ENCODE results near the gene LTBP2.

Gene LTBP2

DNA sequence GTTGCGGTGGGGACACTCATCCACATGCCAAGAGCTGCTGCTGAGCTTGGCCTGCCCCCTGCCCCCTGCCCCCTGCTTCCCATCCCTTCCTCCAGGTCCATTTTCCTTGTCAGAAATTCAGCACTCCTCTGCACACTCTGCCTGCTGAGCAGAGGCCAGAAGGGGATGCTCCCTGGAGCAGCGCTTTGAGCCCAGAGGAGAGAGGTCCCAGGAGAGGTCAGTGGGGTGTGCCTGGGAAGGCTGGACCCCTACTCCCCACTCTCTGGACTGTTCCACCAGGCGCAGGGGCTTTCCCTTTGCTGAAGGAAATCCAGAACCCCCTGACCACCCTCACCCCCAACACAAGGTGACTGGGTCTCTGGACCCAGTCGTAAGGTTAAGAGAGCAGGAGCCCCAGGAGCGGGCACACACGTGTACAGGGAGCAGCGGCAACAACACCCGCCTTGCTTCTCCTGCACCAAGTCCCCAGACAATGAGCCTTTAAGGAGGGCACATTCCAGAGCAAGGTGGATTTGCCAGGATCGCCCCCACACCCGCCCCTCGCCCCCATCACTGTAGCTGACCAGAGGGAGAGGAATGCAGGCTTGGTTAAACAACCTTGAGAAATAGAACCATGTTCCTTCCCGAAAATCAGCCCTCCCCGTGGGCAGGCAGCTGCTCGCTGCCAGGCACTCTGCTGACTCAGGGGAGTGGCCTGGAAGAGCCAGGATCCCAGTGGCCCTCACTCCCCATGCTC lies 87.8 kb downstream of the LTBP2 start:
- DNase-seq: no peak

- no peak for DNase-seq
Observed at GRCh38 chr14:74522740-74523139, 89.3 kb downstream of the LTBP2 start.

DNA sequence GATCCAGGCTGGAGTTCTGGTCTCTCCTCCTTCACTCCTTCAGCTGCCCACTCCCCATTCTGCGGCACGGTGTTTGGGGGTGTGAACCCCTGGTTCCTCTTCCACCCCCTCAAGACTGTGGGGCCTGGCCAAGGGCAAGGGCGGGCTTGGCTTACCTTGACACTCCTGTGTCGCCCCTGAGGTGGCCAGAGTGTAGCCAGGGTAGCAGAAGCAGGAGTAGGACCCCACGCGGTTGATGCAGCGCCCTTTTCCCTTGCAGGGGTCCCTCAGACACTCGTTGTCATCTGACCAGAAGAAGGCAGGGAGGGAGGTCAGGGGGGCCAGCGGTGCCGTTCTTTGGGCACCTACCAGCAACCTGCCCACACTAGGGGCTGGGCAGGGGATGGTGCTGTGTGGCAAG lies 90.3 kb downstream of the LTBP2 start:
- no peak for DNase-seq

DNA sequence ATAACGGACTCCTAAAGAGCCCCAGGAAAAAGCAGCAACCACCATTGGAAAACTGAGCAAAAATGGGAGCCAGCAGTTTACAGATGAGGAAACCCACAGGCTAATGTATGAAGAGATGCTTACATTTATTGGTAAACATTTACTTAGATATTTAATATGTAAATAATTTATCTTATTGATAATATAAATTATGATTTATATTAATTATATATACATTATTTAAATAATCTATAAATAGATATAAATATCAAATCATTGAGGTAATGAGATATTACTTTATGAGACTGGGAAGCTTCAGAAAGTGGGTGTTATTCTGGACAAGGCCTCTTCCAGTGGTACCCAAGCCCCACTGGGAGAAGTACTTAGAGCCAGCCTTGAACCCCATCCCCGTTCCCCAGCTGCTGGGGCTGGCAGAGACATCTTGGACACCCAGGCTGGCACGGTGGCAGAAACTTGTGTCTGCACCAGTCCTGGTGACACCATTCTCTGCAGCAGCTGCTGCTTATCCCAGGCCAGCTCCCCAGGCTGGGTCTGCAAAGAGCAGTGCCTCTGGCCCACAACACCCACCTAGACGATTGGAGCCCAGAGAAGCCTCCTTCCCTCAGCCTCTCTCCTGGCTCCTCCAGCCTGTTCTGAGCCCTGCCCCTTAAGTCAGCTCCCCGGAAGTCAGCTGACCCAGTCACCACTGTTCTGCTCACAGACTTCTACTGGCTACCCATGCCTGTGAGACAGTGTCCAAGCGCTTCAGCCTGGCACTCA lies 92.5 kb downstream of the LTBP2 start:
- no peak for DNase-seq

DNA sequence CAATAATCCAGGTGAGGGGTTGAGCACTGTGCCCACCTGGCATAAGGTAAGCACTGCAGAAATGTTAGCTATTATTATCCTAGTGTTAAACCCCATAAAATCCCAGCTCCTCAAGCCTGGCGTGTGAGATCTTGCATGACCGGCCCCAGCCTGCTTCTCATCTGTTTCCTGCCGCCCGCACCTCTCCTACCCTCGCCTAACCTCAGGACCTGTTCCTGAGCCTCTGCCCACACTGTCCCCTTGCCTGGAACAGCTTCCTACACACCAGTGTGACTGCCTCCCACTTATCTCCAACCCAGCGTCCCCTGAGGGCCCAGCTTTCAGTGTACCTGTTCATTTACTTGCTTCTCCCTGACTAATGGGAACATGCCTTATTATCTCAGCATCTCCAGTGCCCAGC lies 93.8 kb downstream of the LTBP2 start:
- no peak for DNase-seq

DNA sequence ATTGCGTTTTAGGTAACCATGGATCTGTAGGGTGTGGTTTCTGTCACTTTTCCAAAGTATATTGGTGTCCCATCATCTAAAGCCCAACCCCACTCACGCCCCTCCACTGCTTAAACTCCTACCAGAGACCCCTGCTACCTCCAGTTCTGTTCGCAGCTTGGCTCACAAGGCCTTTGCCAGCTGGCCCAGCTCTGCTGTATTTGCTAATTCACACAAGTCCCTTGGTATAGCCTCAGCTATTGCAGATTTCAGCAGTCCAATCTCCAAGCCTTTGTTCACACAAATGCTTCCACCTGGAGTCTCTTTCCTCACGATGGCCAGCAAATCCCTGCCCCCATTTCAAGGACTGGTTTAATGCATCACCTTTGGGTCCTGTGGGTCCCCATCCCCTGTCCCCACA lies 94.3 kb downstream of the LTBP2 start:
- DNase-seq: no peak

DNA sequence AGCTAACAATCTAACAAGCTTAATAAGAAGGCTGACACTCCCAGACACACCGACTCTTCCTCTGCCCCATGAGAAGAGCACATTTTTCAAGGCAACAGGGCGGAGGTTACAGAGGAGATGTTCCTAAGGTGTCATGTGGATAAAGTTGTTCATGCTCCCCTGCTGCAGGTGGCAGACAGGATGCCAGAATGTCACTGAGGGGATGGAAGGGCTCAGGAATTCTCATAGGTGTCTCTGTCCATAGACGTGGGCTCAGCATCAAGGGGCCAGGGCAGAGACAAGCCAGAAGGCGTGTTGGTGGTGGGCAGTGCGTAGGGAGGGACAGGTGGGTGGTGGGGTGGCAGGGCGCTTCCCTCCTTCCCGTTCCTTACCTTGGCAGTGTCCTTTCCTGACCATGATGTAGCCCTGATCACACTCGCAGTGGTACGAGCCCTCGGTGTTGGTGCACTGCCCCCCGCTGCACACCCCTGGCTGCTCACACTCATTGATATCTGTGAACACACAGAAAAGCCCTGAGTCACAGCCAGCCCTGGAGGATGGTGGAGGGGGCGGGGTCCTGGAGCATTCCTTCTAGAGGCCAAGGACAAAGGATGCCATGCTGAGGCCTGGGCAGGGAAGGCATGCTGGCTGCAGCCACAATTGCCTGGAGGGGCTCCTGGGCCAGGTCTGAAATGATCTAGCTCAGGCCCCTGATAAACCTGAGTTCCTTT lies 95.4 kb downstream of the LTBP2 start:
- no peak for DNase-seq

- no peak for DNase-seq
Observed at GRCh38 chr14:74515891-74516412, 96.1 kb downstream of the LTBP2 start.

DNA sequence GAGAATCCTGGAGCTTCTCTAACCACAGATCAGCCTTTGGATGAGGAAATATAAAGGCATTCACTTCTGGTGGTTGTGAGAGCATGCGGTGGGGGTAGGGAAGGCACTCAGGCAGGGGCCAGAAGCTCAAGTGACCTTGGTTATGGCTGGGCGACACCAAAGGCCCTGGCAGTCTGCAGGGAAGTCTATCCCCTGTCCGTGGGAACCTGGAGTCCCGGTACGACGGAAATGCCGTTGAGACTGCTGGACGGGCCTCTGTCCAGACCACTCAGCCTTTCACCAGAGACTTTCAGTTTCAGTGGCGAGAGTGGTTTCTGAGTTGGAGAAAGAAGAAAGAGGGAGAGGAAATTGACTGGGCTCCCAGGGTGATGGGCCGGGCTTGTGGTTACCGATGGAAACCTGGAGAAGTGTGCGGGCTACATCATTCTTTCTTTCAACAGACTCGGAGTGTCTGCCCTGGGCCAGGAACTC lies 97.5 kb downstream of the LTBP2 start:
- no peak for DNase-seq

DNA sequence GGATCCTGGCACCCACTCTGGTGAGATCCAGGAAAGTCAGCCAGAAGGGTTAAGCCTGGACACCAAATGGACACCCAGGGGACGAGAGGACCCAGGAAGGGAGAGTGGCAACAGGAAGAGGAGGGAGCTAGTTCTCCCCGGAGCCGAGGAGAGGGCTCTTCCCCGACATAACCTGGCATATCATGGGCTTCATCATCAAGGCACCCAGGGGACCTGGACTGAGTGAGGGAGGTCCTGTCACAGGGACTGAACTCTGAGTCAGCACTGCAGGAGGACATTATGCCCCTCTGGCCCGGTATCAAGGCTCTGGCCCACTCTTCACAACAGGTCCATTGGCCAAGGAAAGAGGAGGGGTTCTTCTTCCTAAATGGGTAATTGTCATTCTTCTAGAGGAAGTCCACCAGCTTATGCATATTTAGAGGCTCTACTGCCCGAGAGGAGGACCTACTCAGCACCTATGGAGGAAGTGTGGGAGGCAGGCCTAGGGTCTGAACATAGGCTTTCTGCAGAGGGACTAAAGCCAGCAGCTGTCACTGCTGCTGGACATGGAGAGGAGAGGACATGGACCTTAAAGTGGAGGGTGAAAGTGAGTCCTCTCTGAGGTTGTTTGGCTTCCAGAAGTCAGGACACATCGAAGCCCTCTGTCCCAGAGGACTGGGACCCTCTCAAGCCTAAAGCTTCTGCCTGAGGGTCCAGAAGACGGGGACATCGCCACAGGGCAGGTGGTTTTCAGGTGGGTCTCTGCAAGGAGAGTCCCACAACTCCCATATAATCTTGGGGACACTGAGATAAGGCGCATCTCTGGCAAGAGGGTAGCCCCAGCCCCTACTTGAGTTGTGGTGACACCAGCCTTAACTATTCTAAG lies 99.8 kb downstream of the LTBP2 start:
- DNase-seq: no peak

DNA sequence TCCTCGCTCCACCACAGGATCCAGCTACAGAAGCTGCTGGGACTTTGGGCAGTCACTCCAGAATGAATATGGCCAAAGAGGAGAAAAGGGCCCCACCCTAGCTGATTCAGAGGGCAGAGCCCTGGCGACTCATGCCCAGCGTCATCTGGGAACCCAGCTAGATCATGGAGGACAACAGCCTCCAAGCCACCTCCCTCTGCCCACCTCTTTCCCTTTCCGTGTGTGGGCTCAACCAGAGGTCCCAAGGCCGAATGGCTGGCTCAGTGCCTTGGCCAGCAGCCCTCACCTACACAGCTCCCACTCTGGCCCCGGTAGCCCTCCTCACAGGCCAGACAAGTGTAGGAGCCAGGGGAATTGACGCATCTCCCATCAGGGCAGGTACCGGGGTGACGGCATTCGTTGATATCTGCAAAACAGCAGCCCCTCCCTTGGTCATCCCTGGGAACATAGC lies 101.1 kb downstream of the LTBP2 start:
- DNase-seq: no peak

DNA sequence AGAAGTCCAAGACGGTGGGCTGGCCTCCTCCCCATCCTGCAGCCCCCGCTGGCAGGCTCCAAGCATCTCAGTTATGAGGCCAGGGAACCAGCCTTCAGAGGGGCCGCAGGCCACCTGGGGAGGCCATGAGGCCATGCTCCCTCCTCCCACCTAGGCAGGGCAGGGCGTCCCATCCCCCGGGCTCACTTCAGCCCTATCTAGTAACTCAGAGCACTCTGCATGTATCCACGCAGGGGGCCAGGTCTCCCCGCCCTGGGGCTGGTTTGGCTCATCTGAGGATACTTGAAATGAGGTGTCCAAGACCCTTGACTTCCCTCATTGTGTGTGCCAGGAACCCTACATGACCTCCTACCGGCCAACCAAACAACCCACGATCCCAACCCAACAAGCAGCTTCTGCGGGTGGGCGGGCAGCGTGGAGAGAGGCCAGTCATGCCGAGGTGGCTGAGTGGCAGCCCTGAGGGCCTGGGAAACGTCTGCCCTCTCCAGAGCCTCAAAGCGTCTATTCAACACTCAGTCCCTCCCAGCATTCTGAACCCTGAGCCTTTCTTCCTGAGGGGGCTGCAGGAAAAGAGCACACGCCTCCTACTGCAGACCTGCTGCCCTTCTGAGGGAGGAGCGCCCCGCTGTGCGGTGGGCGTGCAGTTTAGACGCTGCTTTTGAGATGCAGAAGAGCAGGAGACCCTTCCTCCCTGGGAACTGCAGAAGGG lies 101.7 kb downstream of the LTBP2 start:
- no peak for DNase-seq

DNA sequence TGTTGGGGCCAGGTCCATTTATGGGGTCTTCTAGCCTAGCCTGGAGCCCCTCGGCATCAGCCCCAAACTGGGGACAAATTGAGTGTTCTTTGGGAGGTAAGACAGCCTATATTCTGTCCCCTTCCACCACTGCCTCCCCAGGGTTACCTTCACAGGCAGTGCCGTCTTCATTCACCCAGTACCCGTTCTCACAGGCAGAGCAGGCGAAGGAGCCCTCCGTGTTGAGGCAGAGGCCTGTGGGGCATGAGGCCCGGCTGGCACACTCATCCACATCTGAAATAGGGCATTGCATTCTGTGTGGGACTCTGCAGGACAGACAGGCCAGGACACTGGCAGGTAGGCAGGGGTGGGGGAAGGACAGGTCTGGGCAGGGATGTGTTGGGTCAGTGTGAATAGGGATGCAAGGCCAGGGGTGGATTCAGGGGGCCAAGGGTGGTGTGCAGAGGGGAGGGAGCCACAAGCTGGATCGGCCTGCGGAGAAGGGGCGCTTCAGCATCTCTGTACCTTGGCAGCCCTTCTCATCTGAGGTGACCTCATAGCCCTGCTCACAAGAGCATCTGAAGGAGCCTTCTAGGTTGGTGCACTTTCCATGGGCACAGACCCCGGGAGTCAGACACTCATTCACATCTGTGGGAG lies 102.3 kb downstream of the LTBP2 start:
- DNase-seq: no peak

DNA sequence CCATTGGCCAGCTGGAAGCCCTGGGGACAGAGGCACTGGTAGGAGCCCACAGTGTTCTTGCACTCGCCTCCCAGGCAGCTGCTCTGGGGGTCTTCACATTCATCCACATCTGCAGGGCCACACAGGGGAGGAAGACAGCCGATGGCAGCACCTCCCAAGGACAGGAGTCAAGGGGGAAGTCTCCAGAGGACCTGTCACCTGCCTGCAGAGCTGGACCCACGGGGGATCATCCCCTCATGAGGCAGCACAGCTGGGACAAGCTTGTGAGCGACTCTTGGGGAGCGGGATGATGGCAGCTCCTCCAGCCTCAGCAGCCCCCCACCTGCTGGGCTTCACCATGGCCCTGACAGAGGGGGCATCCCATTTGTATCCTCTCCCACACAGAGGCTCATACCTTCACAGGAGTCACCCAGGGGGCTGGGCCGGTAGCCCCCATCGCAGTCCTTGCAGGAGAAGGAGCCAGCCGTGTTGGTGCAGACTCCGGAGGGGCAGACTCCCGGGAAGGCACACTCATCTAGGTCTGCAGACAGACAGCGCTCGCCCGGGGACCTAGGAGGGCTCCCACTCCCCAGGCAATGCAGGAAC lies 103.1 kb downstream of the LTBP2 start:
- no peak for DNase-seq

DNA sequence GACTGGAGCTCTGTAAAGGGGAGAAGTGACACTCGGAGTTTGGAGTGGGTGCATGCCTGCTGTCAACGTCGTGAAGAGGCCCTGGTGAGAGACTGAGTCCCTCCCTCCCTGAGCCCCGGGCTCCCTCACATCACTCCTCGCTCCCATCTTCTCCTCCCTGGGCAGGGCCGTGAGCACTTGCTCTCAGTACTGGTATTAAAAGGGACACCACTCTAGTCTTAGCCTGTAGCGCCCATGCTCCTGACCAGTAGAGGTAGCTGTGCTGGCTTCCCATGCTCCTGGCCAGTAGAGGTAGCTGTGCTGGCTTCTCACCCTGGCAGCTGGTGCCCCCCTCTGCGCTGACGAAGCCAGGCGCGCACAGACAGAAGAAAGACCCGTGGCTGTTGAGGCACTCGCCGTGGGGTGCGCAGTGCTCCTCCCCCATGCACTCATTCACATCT lies 103.7 kb downstream of the LTBP2 start:
- DNase-seq: no peak

- DNase-seq: no peak
Observed at GRCh38 chr14:74507840-74508239, 104.2 kb downstream of the LTBP2 start.

DNA sequence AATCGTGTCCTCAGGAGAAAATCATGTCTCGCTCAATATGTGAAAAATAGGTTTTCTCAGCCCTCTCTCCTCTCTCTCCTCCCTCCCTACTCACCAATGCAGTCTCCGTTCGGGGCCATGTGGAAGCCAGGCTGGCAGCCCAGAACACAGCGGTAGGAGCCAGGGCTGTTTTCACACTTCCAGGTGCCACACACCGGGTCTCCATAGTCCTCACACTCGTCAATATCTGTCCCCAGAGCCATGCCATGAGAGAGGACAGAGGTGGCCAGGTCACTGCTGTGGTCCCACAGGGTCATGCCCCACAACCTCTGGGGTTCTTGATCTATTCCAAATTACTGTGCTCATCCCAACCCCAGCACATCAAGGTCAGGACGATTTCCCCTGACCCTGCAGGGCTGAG lies 105.0 kb downstream of the LTBP2 start:
- no peak for DNase-seq

- no peak for DNase-seq
Observed at GRCh38 chr14:74506411-74506851, 105.6 kb downstream of the LTBP2 start.

DNA sequence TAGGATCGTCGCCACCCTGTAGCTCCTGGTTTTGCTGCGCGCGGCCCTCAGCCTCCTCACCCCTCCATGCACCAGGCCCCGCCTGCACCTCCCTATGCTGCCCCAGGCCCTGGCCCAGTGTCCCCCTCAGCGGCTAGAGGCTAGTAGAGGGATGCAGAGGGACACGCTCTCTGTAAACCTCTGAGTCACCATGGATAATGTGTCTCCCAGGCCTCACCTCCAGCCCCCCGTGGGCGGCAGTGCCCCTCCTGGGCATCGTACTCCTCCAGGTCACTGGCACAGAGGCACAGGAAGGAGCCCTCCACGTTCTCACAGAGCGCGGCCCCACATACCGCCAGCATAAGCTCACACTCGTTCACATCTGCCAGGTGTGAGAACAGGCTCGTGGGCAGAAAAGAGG lies 106.2 kb downstream of the LTBP2 start:
- no peak for DNase-seq

DNA sequence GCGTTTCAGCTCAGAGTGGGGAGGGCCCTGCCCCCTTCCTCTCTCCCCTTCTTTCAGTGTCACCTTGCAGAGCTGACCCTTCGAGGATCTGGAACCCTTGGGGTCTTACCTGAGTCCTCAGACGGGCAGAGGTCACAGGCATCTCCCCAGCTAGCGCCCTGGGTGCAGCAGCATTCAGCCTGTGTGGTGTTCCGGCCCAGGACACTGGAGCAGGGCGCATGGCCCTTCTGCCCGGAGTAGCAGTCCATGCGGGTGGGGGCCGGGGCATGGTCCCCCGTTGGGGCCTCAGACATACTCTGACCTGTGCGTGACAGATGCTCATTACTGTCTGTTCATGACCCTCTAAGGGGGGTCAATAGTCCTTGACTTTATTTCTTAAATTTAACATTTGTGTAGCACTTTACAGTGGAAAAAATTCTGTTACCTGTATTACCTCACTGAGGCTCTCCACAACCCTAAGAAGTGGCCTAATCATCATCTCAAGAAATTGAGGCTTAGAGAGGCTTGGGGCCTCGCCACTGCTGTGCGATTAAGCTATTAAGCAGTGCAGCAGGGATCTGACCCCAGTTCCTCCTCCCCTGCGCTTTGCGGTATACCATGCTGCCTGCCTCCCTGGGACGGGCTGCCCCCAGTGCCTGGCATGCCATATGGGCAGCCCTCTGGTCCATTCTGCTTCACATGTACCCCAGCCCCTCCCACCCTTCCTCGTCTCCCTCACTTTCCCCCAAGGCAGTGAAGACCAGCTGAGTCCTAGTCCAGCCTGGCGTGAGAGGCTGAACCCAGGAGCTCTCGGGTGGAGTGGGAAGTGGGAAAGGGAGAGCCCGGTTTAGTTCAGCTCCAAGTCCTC lies 106.9 kb downstream of the LTBP2 start:
- DNase-seq: no peak

Data from T-helper 9 cell (primary cell).